WERI-Rb-1 (cell line): Measurements from ENCODE around the gene SYNDIG1L.

ENCODE experiments used
- DNase-seq: peaks from one replicate; pipeline ENCODE4 v3.0.0-alpha.2; 2020
- H3K27ac ChIP-seq: fragments of 250-450 bp; sonication (Bioruptor Pico); 2 replicates; pipeline ENCODE4 v1.5.1; 2020; ENCODE audit warnings: mild to moderate bottlenecking, moderate library complexity
- H3K27me3 ChIP-seq: fragments of 250-450 bp; sonication (Bioruptor Pico); 2 replicates; pipeline ENCODE4 v1.5.1; 2021; ENCODE audit warnings: mild to moderate bottlenecking, low read depth, moderate library complexity; ENCODE audit not compliant: insufficient read depth, severe bottlenecking
- H3K36me3 ChIP-seq: fragments of 250-450 bp; sonication (Bioruptor Pico); 2 replicates; pipeline ENCODE4 v1.5.1; 2020; ENCODE audit warnings: mild to moderate bottlenecking, moderate library complexity
- H3K4me3 ChIP-seq: 2 replicates; pipeline ENCODE4 v1.5.1; 2011; ENCODE audit warnings: low read depth, mild to moderate bottlenecking, control low read depth, low read length
- H3K9me3 ChIP-seq: fragments of 250-450 bp; sonication (Bioruptor Pico); 2 replicates; pipeline ENCODE4 v1.5.1; 2021; ENCODE audit warnings: mild to moderate bottlenecking, moderate library complexity; ENCODE audit not compliant: severe bottlenecking
- TF ChIP-seq, protein P1 (sequence below): IDR thresholded peaks from 2 replicates; pipeline ENCODE4 v1.5.1; 2011; ENCODE audit warnings: low read depth, mild to moderate bottlenecking, control low read depth, inconsistent platforms, low read length

SYNDIG1L gene

DNA sequence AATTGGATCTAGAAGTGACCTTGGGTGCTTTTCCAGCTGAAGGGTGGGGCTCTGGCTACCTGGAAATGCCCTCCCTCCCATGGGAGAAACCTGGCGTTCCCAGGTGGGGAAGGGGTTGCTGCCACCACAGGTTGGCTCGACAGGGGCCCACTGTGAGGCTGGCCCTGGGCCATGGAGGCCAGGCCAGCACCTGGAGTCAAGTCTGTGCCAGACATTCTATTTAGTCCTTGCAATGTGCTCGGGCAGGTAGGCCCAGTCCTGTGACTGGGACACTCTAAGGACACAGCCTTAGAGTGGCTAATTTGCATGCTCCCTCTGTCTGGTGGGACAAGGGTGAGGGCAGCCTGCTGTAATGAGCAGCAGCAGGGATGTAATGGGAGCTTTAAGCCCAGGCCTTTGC, 65.8 kb downstream of the SYNDIG1L start:
- no peak overlapping the region for H3K4me3 ChIP-seq
- no peak overlapping the region for H3K27ac ChIP-seq
- H3K27me3 ChIP-seq, result no peaks in the 10 kb centered on the region
- TF ChIP-seq, protein P1, sequence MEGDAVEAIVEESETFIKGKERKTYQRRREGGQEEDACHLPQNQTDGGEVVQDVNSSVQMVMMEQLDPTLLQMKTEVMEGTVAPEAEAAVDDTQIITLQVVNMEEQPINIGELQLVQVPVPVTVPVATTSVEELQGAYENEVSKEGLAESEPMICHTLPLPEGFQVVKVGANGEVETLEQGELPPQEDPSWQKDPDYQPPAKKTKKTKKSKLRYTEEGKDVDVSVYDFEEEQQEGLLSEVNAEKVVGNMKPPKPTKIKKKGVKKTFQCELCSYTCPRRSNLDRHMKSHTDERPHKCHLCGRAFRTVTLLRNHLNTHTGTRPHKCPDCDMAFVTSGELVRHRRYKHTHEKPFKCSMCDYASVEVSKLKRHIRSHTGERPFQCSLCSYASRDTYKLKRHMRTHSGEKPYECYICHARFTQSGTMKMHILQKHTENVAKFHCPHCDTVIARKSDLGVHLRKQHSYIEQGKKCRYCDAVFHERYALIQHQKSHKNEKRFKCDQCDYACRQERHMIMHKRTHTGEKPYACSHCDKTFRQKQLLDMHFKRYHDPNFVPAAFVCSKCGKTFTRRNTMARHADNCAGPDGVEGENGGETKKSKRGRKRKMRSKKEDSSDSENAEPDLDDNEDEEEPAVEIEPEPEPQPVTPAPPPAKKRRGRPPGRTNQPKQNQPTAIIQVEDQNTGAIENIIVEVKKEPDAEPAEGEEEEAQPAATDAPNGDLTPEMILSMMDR, result no peak
- no peak for DNase-seq
- H3K36me3 ChIP-seq, result no peaks in the 10 kb centered on the region
- H3K9me3 ChIP-seq, result no peaks in the 10 kb centered on the region

DNA sequence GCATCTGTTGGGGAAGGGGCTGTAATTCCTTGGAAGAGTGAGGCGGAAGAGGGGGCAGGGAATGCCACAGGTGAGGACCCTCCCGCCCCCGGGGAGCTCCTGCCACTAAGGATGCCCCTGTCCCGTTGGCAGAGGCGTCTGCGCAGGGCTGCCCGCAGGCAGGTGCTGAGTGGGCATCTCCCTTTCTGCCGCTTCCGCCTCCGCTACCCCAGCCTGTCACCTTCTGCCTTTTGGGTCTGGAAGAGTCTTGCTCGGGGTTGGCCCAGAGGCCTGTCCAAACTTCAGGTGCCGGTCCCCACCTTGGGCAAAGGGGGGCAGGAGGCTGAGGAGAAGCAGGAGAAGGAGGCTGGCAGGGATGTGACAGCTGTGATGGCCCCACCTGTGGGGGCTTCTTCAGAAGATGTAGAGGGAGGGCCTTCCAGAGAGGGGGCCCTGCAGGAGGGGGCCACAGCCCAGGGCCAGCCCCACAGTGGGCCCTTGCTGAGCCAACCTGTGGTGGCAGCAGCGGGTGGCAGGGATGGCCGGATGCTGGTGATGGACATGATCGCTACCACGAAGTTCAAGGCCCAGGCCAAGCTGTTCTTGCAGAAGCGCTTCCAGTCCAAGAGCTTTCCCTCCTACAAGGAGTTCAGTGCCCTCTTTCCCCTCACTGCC, 67.7 kb downstream of the SYNDIG1L start:
- Histone ChIP-seq H3K4me3 (no peak overlapping the region), H3K27ac (no peak overlapping the region), H3K36me3 (no peaks in the 10 kb centered on the region), H3K27me3 (no peaks in the 10 kb centered on the region), H3K9me3 (no peaks in the 10 kb centered on the region)
- DNase-seq, result no peak
- TF ChIP-seq, protein P1, result no peak

DNA sequence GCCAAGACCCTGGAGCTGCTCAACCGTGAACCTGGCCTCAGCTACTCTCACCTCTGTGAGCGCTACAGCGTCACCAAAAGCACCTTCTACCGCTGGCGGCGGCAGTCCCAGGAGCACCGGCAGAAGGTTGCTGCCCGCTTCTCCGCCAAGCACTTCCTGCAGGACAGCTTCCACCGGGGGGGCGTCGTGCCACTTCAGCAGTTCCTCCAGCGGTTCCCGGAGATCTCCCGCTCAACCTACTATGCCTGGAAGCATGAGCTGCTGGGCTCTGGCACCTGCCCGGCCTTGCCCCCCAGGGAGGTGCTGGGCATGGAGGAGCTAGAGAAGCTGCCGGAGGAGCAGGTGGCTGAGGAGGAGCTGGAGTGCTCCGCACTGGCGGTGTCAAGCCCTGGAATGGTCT, 68.4 kb downstream of the SYNDIG1L start:
- no peak for DNase-seq
- Histone ChIP-seq H3K4me3 (no peak overlapping the region), H3K27me3 (no peaks in the 10 kb centered on the region), H3K27ac (no peak overlapping the region), H3K36me3 (no peaks in the 10 kb centered on the region), H3K9me3 (no peaks in the 10 kb centered on the region)
- TF ChIP-seq, protein P1, result no peak

DNA sequence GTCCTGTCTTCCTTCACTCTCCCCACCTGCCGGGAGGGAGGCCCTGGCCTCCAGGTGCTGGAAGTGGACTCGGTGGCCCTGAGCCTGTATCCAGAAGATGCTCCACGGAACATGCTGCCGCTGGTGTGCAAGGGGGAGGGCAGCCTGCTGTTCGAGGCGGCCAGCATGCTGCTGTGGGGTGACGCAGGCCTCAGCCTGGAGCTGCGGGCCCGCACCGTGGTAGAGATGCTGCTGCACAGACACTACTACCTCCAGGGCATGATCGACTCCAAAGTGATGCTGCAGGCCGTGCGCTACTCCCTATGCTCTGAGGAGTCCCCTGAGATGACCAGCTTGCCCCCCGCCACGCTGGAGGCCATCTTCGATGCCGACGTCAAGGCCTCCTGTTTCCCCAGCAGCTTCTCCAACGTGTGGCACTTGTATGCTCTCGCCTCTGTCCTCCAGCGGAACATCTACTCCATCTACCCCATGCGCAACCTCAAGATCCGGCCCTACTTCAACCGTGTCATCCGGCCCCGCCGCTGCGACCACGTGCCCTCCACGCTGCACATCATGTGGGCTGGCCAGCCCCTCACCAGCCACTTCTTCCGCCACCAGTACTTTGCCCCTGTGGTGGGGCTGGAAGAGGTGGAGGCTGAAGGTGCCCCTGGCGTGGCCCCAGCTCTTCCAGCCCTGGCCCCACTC, 69.0 kb downstream of the SYNDIG1L start:
- H3K27ac ChIP-seq, result no peak overlapping the region
- DNase-seq, result no peak

More for the DNA sequence above, 69.0 kb downstream of the SYNDIG1L start:
- H3K9me3 ChIP-seq, result no peaks in the 10 kb centered on the region
- H3K4me3 ChIP-seq, result no peak overlapping the region
- no peaks in the 10 kb centered on the region for H3K27me3 ChIP-seq
- TF ChIP-seq, protein P1, result no peak
- no peaks in the 10 kb centered on the region for H3K36me3 ChIP-seq
